Measurements from ENCODE around the gene ATF6B. TPM values are rescaled to one million over a fixed set of nuclear protein-coding genes. Genes with fewer than 3 reads are reported as not detected.

The ATF6B gene
- total and polyA plus RNA-seq, 7 donors: 13.0 to 35.2 (median 19.2) TPM

- ATAC-seq (no peak), DNase-seq (no peak)
- no peak overlapping the region for H3K27ac ChIP-seq
- 73 to 84% (median 77%) methylated on average over 4 of the region's 4 CpGs for WGBS, 3 donors
- H3K4me3 ChIP-seq: no peak overlapping the region
- H3K36me3 ChIP-seq (ENCODE audit: insufficient read depth in 1 of 2, low read depth in 1 of 2): peaks cover 10 to 83% of the 10 kb centered on the region in 2 donors
- intact Hi-C loops (cut with DNase I): no loop called here
- H3K9me3 ChIP-seq: no peaks in the 10 kb centered on the region
- no peak for TF ChIP-seq CTCF (IDR thresholded peaks at IDR 0.05)
- H3K27me3 ChIP-seq (ENCODE audit: insufficient read depth in 3 of 3, low read length in 2 of 3): no peaks in the 10 kb centered on the region
- H3K4me1 ChIP-seq: peaks cover 25% of the 10 kb centered on the region
These were observed 4.4 kb downstream of the ATF6B start for GRCh38 chr6:32123681-32124080.

DNA sequence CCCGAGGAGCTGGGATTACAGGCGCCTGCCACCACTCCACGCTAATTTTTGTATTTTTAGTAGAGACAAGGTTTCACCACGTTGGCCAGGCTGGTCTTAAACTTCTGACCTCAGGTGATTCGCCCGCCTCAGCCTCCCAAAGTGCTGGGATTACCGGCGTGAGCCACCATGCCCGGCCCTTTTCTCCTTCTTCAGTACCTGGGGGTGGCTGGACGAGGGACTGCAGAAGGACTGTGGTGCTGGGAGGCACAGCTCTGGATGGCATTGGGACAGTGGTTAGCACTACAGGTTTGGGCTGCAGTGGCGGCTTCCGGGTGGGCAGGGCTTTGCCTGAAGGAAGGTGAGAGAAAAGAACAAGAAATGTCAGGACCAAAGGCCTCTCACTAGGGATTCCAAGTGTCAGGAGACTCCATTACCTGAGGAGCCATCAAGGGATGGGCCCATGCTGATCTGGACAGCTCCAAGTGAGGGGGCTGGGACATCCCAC, 7.4 kb downstream of the ATF6B start:
- H3K4me3 ChIP-seq: no peak overlapping the region
- WGBS, 3 donors: 92 to 94% (median 94%) methylated on average over 11 to 12 of the region's 12 CpGs
- no peak overlapping the region for H3K27ac ChIP-seq

DNA sequence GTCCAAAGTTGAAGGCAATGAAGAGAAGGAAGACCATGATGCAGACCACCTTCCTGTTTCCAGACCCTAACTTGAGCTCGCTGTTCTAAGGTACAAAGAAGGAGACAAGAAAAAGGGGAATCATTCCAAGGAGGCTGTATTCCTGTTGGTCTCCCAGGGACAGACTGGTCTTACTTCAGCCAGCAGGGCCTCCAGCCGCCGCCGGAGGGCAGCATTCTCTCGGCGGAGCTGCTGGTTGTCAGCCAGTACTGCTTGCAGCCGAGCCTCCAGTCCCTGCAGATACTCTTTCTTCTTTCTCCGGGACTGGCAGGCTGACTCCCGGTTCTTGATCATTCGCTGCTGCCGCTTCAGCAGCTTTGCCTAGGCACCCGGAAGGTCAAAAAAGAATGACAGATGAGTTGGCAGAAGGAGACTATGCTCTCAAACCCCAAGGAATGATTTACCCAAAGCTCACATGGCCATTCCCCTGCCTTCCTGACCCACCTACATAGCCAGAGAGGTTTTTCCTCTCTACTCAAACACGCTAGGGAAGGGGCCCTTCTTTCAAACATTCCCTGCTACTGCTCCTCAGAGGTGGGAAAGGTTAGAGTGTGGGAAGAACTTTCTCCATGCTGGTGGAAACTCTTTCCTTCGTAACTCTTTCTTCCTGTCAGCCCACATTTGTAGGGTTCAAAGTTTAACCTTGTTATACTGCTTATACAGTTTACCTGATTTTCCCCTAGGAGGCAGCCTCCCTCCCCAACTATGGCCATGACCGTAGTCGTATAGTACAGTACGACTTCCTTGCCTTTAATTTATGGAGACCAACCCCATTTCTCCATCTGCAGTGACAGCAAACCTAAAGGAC, 9.0 kb downstream of the ATF6B start:
- Histone ChIP-seq H3K4me3 (no peak overlapping the region), H3K36me3 (ENCODE audit: insufficient read depth in 1 of 2, low read depth in 1 of 2) (peaks cover 5 to 93% of the 10 kb centered on the region in 2 donors), H3K4me1 (peaks cover 7% of the 10 kb centered on the region), H3K9me3 (no peaks in the 10 kb centered on the region), H3K27ac (no peak overlapping the region), H3K27me3 (ENCODE audit: insufficient read depth in 3 of 3, low read length in 2 of 3) (no peaks in the 10 kb centered on the region)
- WGBS, 3 donors: 20 to 22% (median 21%) methylated on average over 16 to 17 of the region's 17 CpGs
- intact Hi-C loops (cut with DNase I): loop anchor here (1.0 to 5.0 kb wide), 5 partner anchors 33 to 78 kb away; partner anchors contain the start of genes PPT2 (in 2 of the 2) and PRRT1 (in 1 of the 2)
- TF ChIP-seq CTCF (IDR thresholded peaks at IDR 0.05): peak; percentile 93
- peak; percentile 84 to 93 (median 90) for ATAC-seq
- peak; percentile 87 to 92 for DNase-seq

More for the DNA sequence above, 7.4 kb downstream of the ATF6B start:
- Histone ChIP-seq H3K4me1 (peaks cover 7% of the 10 kb centered on the region), H3K9me3 (no peaks in the 10 kb centered on the region), H3K36me3 (ENCODE audit: insufficient read depth in 1 of 2, low read depth in 1 of 2) (peaks cover 10 to 97% of the 10 kb centered on the region in 2 donors), H3K27me3 (ENCODE audit: insufficient read depth in 3 of 3, low read length in 2 of 3) (no peaks in the 10 kb centered on the region)
- no peak for DNase-seq
- TF ChIP-seq CTCF (IDR thresholded peaks at IDR 0.05): no peak
- intact Hi-C loops (cut with DNase I): no loop called here
- no peak for ATAC-seq

DNA sequence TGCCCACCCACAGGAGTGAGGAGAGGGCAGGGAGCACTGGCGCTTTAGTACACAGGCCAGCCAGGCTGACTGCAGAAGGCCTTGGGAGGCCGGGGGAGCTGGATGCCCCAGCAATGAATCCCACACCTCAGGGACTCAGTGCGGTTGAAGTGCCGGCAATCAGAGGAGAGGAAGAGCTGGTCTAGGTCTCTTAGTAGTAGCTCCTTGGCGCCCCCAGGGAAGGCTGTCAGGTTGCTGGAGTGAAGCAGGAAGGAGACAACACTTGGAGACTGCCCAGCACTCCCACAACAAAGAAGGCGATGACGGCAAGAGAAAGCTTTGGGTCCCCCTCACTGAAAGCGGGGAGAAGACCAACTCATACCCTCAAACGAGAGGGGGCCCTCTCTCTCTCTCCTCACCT, 10.6 kb downstream of the ATF6B start:
- intact Hi-C loops (cut with DNase I): loop anchor here in 1 of 2 donors (5.0 kb wide), 2 partner anchors 35 to 80 kb away; partner anchors contain the start of genes PPT2 and PRRT1
- TF ChIP-seq CTCF (IDR thresholded peaks at IDR 0.05): no peak
- H3K4me3 ChIP-seq: no peak overlapping the region
- H3K27me3 ChIP-seq (ENCODE audit: insufficient read depth in 3 of 3, low read length in 2 of 3): no peaks in the 10 kb centered on the region
- H3K36me3 ChIP-seq (ENCODE audit: insufficient read depth in 1 of 2, low read depth in 1 of 2): peaks cover 5 to 77% of the 10 kb centered on the region in 2 donors
- no peaks in the 10 kb centered on the region for H3K9me3 ChIP-seq
- peaks cover 7% of the 10 kb centered on the region for H3K4me1 ChIP-seq
- H3K27ac ChIP-seq: no peak overlapping the region
- no peak for ATAC-seq
- no peak for DNase-seq
- WGBS, 3 donors: 86 to 93% (median 92%) methylated on average over 9 of the region's 9 CpGs

All from psoas muscle (tissue), 8 donors.